ENCODE results near the gene MTERF2.
A peak's percentile ranks its signal among the peaks of the same experiment; 100 is the strongest.
"Not testable (repeated sequence)": the region's sequence is repeated elsewhere in the genome, so short reads cannot be mapped to it uniquely, and the experiment has no call there.

Gene MTERF2

DNA sequence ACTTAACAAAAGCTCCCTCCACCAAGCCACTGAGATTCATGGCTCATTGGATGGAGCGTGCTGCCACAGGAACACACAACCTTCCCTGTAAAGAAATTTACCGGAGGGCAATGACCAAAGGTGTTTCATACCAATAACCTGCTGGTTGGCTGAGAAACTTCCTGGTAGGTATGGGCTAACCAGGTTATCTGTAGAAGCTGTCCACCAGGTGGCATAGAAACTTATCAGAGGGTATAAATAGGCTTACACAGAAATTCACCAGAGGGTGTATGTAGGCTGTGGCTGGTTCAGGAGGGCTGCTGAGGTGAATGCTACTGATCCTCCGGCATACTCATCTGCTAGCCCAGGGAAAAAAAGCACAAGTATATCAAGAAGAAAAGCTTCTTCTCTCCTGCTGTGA, 27.1 kb upstream of the MTERF2 start:
- Histone ChIP-seq H3K9me3 (ENCODE audit: low read length) (no peaks in the 10 kb centered on the region), H2AFZ (ENCODE audit: low read depth, low read length) (no peak overlapping the region), H3K4me1 (ENCODE audit: insufficient read depth, low read length) (no peaks in the 10 kb centered on the region), H3K36me3 (ENCODE audit: insufficient read depth, low read length) (peaks cover 3% of the 10 kb centered on the region), H3K4me3 (ENCODE audit: low read length) (no peak overlapping the region), H3K27me3 (ENCODE audit: insufficient read depth, low read length) (no peaks in the 10 kb centered on the region)

DNA sequence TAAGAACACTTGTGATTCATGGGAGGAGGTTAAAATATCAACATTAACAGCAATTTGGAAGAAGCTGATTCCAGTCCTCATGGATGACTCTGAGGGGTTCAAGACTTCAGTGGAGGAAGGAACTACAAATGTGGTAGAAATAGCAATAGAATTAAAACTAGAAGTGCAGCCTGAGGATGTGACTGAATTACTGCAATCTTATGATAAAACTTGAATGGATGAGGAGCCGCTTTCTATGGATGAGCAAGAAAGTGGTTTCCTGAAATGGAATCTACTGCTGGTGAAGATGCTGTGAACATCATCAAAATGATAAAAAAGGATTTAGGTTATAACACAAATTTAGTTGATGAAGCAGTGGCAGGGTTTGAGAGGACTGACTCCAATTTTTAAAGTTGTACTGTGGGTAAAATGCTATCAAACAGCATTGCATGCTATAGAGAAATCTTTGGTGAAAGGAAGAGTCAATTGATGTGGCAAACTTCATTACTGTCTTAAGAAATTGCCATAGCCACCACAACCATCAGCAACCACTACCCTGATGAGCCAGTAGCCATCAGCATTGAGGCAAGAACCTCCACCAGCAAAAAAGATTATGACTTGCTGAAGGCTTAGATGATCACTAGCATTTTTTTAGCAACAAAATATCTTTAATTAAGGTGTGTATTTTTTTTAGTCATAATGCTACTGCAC, 25.9 kb upstream of the MTERF2 start:
- H2AFZ ChIP-seq (ENCODE audit: low read depth, low read length): no peak overlapping the region
- no peaks in the 10 kb centered on the region for H3K4me1 ChIP-seq (ENCODE audit: insufficient read depth, low read length)
- H3K9me3 ChIP-seq (ENCODE audit: low read length): no peaks in the 10 kb centered on the region
- peaks cover 3% of the 10 kb centered on the region for H3K36me3 ChIP-seq (ENCODE audit: insufficient read depth, low read length)
- H3K4me3 ChIP-seq (ENCODE audit: low read length): no peak overlapping the region
- no peaks in the 10 kb centered on the region for H3K27me3 ChIP-seq (ENCODE audit: insufficient read depth, low read length)

DNA sequence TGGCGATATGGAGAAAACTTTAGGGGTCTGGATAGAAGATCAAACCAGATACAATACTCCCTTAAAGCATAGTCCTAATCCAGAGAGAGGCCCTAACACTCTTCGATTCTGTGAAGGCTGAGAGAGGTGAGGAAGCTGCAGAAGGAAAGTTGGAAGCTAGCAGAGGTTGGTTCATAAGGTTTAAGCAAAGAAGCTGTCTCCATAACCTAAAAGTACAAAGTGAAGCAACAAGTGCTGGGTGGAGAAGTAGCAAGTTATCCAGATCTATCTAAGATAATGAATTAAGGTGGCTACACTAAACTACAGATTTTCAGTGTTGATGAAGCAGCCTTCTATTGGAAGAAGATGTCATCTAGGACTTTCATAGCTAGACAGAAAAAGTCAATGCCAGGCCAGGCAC, 24.6 kb upstream of the MTERF2 start:
- H3K4me1 ChIP-seq (ENCODE audit: insufficient read depth, low read length): no peaks in the 10 kb centered on the region
- H3K27me3 ChIP-seq (ENCODE audit: insufficient read depth, low read length): no peaks in the 10 kb centered on the region
- H3K36me3 ChIP-seq (ENCODE audit: insufficient read depth, low read length): no peaks in the 10 kb centered on the region
- H2AFZ ChIP-seq (ENCODE audit: low read depth, low read length): no peak overlapping the region
- H3K4me3 ChIP-seq (ENCODE audit: low read length): no peak overlapping the region
- no peaks in the 10 kb centered on the region for H3K9me3 ChIP-seq (ENCODE audit: low read length)

DNA sequence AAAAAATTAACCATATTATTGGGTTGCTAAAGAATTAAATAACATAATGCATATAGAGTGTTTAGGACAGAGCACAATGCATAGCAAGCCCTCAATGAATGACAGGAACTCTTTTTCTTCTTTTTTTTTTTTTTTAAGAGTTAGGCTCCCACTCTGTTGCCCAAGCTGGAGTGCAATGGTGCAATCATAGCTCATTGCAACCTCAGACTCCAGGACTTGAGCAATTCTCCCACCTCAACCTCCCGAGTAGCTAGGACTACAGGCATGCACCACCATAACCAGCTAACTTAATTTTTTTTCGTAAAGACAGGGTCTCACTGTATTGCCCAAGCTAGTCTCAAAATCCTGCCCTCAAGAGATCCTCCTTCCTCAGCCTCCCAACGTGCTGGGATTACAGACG, 20.5 kb upstream of the MTERF2 start:
- Histone ChIP-seq H3K9me3 (ENCODE audit: low read length) (peaks cover 3% of the 10 kb centered on the region), H3K27me3 (ENCODE audit: insufficient read depth, low read length) (no peaks in the 10 kb centered on the region), H3K4me1 (ENCODE audit: insufficient read depth, low read length) (no peaks in the 10 kb centered on the region), H3K36me3 (ENCODE audit: insufficient read depth, low read length) (peaks cover 1% of the 10 kb centered on the region), H2AFZ (ENCODE audit: low read depth, low read length) (no peak overlapping the region), H3K4me3 (ENCODE audit: low read length) (no peak overlapping the region)

DNA sequence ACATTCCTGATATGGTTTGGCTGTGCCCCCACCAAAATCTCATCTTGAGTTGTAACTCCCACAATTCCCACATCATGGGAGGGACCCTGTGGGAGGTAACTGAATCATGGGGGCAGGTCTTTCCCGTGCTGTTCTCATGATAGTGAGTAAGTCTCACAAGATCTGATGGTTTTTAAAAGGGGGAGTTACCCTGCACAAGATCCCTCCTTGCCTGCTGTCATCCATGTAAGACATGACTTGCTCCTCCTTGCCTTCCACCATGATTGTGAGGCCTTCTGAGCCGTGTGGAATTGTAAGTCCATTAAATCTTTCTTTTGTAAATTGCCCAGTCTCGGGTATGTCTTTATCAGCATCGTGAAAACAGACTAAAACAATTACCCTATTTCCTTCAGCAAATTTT, 15.7 kb upstream of the MTERF2 start:
- not testable (repeated sequence) for H3K4me3 ChIP-seq (ENCODE audit: low read length); H3K27me3 ChIP-seq (ENCODE audit: insufficient read depth, low read length); H3K4me1 ChIP-seq (ENCODE audit: insufficient read depth, low read length); H2AFZ ChIP-seq (ENCODE audit: low read depth, low read length); H3K9me3 ChIP-seq (ENCODE audit: low read length)
- peaks cover 23% of the 10 kb centered on the region for H3K36me3 ChIP-seq (ENCODE audit: insufficient read depth, low read length)

DNA sequence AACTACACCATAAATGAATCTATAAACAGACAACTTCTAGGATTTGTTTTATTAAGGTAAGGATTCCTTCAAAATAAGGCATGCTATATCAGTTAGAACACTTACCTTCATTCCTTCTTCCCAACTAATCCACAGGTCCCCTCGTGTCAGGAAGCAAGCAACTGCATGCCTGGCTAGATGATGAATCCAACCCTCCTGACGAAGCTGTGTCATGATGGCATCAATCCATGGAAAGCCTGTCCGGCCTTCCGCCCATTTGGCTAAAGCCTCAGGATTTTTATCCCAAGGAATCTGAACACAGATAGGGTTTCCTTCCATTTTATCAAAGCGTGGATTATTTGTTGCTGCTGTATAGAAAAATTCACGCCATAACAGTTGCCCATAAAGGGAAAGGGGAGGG, 12.5 kb upstream of the MTERF2 start:
- H3K36me3 ChIP-seq (ENCODE audit: insufficient read depth, low read length): peaks cover 40% of the 10 kb centered on the region
- H3K27me3 ChIP-seq (ENCODE audit: insufficient read depth, low read length): no peaks in the 10 kb centered on the region
- no peak overlapping the region for H3K4me3 ChIP-seq (ENCODE audit: low read length)
- H3K4me1 ChIP-seq (ENCODE audit: insufficient read depth, low read length): no peaks in the 10 kb centered on the region
- H2AFZ ChIP-seq (ENCODE audit: low read depth, low read length): no peak overlapping the region
- H3K9me3 ChIP-seq (ENCODE audit: low read length): peaks cover 7% of the 10 kb centered on the region

DNA sequence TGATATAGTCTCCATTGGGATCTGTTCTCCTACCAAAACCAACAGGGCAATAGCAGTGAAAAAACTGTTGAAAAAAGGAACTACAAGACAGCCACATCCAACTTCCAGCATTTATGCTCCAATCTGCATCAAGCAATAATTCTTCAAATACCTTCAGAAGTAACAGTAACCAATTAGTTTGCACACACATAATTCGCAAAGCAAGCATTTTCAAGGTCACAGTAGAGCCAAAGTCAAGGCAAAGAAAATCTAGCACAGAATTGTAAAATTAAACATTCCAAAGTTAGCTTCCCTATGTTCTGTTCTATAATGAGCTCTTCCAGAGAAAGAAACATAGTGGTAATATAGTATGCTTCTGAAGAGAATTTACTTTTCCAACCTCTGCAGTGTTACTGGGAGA, 11.0 kb upstream of the MTERF2 start:
- Histone ChIP-seq H3K36me3 (ENCODE audit: insufficient read depth, low read length) (peaks cover 40% of the 10 kb centered on the region), H3K9me3 (ENCODE audit: low read length) (peaks cover 7% of the 10 kb centered on the region), H3K27me3 (ENCODE audit: insufficient read depth, low read length) (no peaks in the 10 kb centered on the region), H2AFZ (ENCODE audit: low read depth, low read length) (no peak overlapping the region), H3K4me1 (ENCODE audit: insufficient read depth, low read length) (no peaks in the 10 kb centered on the region), H3K4me3 (ENCODE audit: low read length) (no peak overlapping the region)

DNA sequence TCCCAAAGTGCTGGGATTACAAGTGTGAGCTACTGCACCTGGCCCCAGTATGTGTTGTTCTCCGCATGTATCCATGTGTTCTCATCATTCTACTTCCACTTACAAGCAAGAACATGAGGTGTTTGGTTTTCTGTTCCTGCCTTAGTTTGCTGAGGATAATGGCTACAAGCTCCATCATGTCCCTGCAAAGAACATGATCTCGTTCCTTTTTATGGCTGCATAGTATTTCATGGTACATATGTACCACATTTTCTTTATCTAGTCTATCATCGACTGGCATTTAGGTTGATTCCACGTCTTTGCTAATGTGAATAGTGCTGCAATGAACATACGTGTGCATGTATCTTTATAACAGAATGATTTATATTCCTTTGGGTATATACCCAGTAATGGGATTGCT, 9.2 kb upstream of the MTERF2 start:
- H3K36me3 ChIP-seq (ENCODE audit: insufficient read depth, low read length): peaks cover 33% of the 10 kb centered on the region
- H3K9me3 ChIP-seq (ENCODE audit: low read length); H3K4me1 ChIP-seq (ENCODE audit: insufficient read depth, low read length); H3K27me3 ChIP-seq (ENCODE audit: insufficient read depth, low read length); H3K4me3 ChIP-seq (ENCODE audit: low read length); H2AFZ ChIP-seq (ENCODE audit: low read depth, low read length): not testable (repeated sequence)

DNA sequence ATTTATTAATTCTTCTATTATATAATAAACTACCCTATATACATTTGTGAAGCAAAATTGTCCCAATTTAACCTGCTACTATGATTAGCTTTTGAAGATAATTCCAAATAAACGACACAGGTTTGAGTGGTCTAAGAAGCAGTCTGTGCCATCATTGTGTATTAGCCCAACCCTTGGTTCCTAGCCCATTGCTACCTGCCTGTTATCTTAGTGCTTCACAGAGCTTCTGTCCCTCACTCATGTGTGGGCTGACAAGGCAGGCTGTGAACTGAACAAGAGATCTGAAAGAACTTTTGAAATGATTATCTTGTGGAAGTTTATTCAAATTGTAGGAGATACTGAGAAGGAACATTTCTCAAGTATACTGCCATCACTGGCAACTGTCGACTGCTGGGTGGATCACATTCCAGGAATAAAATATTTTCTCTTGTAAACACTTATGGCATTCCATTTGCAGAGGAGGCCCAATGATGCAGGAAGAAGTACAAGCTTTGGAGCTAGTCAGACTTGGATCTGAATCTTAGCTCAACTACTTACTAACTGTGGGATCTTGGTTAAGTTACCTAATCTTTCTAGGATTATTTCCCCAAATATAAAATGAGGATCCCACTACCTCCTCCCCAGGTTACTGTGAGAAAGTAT, 7.8 kb upstream of the MTERF2 start:
- Histone ChIP-seq H3K4me3 (ENCODE audit: low read length) (no peak overlapping the region), H2AFZ (ENCODE audit: low read depth, low read length) (no peak overlapping the region), H3K27me3 (ENCODE audit: insufficient read depth, low read length) (no peaks in the 10 kb centered on the region), H3K36me3 (ENCODE audit: insufficient read depth, low read length) (peaks cover 27% of the 10 kb centered on the region), H3K9me3 (ENCODE audit: low read length) (peaks cover 3% of the 10 kb centered on the region), H3K4me1 (ENCODE audit: insufficient read depth, low read length) (no peaks in the 10 kb centered on the region)

DNA sequence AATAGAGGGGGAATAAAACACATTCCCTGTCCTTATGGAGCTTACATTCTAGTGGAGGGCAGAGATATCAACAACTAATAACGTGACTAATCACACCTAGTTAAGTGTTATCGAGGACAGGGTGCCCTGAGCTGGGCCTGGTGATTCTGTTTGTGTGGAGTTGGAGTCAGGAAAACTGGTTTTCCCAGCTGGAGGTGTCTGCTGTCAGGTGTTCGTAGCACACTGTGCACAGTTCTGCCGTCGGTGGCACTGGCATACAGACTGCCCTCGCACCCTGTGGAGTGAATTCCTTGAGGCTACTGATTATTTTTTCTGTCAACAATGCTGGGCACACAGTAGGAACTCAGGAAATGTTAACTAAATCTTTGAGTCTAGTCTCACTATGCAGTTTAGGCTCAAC, 900 bp upstream of the MTERF2 start:
- H3K9me3 ChIP-seq (ENCODE audit: low read length): no peaks in the 10 kb centered on the region
- H3K27me3 ChIP-seq (ENCODE audit: insufficient read depth, low read length): no peaks in the 10 kb centered on the region
- H3K36me3 ChIP-seq (ENCODE audit: insufficient read depth, low read length): peaks cover 18% of the 10 kb centered on the region
- peak overlapping the region; percentile 60 for H2AFZ ChIP-seq (ENCODE audit: low read depth, low read length)
- no peak overlapping the region for H3K4me3 ChIP-seq (ENCODE audit: low read length)
- peaks cover 11% of the 10 kb centered on the region for H3K4me1 ChIP-seq (ENCODE audit: insufficient read depth, low read length)

DNA sequence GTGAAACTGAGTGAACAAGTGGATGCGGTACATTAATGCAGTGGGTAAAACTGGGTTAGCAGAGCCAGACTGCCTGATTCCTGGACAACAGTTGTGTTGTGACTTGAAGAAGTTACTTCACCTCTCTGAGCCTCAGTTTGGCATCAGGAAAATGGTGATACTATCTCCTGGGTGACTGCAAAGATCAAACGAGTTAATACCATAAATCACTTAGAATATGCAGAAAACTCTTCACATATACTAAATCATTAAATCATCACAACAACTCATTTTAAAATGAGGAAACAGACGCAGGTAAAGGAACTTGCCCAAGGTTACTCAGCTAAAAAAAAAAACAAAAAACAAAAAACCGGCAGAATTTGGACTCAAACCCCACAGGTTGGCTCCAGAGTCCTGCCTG, 811 bp downstream of the MTERF2 start:
- peak overlapping the region; percentile 66 for H3K4me3 ChIP-seq (ENCODE audit: low read length)
- peaks cover 11% of the 10 kb centered on the region for H3K4me1 ChIP-seq (ENCODE audit: insufficient read depth, low read length)
- H3K9me3 ChIP-seq (ENCODE audit: low read length): no peaks in the 10 kb centered on the region
- H3K27me3 ChIP-seq (ENCODE audit: insufficient read depth, low read length): no peaks in the 10 kb centered on the region
- H2AFZ ChIP-seq (ENCODE audit: low read depth, low read length): peak overlapping the region; percentile 28
- peaks cover 18% of the 10 kb centered on the region for H3K36me3 ChIP-seq (ENCODE audit: insufficient read depth, low read length)

DNA sequence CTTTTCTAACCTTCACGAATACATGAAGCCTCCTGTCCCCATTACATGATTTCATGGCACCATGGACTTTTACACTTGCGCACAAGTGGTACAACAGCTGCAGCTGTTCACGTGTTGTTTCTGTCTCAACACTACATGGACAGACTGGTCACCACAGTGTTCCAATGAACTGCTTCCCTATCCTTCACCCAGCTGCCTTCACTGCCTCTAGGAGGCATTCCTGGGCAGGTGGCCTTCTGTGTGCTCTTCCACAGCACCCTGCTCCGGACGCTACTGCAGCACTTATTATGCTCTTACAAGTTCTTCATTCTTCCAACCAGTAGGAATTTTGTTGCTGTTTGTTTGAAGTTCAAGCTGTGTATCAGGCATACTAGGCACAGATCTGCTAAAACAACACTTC, 1.5 kb downstream of the MTERF2 start:
- Histone ChIP-seq H3K4me3 (ENCODE audit: low read length) (peak overlapping the region; percentile 66), H3K4me1 (ENCODE audit: insufficient read depth, low read length) (peaks cover 11% of the 10 kb centered on the region), H3K9me3 (ENCODE audit: low read length) (no peaks in the 10 kb centered on the region), H2AFZ (ENCODE audit: low read depth, low read length) (no peak overlapping the region), H3K36me3 (ENCODE audit: insufficient read depth, low read length) (peaks cover 20% of the 10 kb centered on the region), H3K27me3 (ENCODE audit: insufficient read depth, low read length) (no peaks in the 10 kb centered on the region)

DNA sequence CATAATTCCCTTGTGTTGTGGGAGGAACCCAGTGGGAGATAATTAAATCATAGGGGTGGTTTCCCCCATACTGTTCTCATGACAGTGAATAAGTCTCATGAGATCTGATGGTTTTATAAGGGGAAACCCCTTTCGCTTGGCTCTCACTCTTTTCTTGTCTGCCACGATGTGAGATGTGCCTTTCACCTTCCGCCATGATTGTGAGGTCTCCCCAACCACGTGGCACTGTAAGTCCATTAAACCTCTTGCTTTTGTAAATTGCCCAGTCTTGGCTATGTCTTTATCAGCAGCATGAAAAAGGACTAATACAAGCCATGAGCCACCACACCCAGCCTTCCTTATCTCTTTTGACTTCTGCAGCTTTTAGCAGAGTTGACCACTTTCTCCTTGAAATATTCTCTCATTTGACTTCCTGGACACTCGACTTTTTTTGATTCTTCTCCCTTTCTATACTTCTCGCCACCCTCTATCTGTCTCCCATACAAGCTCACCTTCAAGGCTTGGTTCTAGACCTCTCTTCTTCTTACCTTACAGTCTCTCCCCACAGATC, 2.3 kb downstream of the MTERF2 start:
- Histone ChIP-seq H3K36me3 (ENCODE audit: insufficient read depth, low read length) (peaks cover 21% of the 10 kb centered on the region), H3K27me3 (ENCODE audit: insufficient read depth, low read length) (no peaks in the 10 kb centered on the region), H3K9me3 (ENCODE audit: low read length) (no peaks in the 10 kb centered on the region), H2AFZ (ENCODE audit: low read depth, low read length) (no peak overlapping the region), H3K4me1 (ENCODE audit: insufficient read depth, low read length) (peaks cover 11% of the 10 kb centered on the region), H3K4me3 (ENCODE audit: low read length) (no peak overlapping the region)

All from neuron (in vitro differentiated cells).